GM18507 (cell line): Measurements from ENCODE around the gene HTR2C.
"Not testable (repeated sequence)": the region's sequence is repeated elsewhere in the genome, so short reads cannot be mapped to it uniquely, and the experiment has no call there.

Experiments
- DNase-seq: peaks from one replicate; pipeline ENCODE4 v3.0.0; 2011; ENCODE audit warnings: low read depth; ENCODE audit not compliant: insufficient read length; ENCODE audit errors: extremely low spot score
- FAIRE-seq: peaks from 2 replicates; lab custom pipeline; 2011; peaks lifted over from hg19 to GRCh38; lab: Jason Lieb, UNC

Gene HTR2C

DNA sequence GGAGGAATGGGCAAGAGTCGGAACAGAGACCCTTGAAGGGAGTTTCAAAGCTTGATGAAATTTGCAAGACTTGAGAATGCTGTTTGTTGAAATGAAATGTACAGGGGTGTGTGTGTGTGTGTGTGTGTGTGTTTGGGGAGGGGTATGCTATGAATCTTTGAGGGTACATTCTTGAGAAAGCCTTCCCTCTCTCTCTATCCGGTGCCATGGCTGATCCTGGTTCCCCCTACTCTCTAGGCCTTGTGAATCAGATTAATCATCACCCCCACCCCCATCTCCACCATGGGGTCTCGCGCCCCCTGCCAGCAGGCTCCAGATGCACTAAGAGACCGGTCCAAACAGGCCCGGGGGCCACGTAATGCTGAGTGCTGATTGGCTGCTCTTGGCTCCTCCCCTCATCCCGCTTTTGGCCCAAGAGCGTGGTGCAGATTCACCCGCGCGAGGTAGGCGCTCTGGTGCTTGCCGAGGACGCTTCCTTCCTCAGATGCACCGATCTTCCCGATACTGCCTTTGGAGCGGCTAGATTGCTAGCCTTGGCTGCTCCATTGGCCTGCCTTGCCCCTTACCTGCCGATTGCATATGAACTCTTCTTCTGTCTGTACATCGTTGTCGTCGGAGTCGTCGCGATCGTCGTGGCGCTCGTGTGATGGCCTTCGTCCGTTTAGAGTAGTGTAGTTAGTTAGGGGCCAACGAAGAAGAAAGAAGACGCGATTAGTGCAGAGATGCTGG is at the start of gene HTR2C:
TSS of gene HTR2C (plus strand) at position 441 of the 729 bp plus-strand sequence. CDS start 142,851 bp downstream, outside the sequence.
- FAIRE-seq, result no peak
- no peak for DNase-seq

DNA sequence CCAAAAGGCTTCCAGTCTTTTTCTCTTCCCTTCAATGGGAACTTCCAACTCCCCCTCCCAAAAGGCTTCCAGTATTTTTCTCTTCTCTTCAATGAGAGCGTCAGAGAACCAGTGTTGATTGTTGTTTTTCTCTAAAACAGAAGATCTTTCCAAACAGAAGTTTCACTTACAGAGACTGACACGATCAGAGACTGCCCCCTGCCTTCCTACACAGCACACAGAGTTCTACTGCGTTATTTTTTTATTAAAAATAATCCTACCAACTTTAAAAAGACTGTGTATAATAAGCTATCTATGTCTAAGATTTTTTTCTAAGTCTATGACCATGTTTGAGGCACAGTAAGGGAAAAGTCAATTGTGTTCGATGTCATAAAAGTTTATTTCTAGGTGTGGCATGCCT is 3.5 kb upstream of the HTR2C start:
- no peak for FAIRE-seq
- DNase-seq, result no peak

DNA sequence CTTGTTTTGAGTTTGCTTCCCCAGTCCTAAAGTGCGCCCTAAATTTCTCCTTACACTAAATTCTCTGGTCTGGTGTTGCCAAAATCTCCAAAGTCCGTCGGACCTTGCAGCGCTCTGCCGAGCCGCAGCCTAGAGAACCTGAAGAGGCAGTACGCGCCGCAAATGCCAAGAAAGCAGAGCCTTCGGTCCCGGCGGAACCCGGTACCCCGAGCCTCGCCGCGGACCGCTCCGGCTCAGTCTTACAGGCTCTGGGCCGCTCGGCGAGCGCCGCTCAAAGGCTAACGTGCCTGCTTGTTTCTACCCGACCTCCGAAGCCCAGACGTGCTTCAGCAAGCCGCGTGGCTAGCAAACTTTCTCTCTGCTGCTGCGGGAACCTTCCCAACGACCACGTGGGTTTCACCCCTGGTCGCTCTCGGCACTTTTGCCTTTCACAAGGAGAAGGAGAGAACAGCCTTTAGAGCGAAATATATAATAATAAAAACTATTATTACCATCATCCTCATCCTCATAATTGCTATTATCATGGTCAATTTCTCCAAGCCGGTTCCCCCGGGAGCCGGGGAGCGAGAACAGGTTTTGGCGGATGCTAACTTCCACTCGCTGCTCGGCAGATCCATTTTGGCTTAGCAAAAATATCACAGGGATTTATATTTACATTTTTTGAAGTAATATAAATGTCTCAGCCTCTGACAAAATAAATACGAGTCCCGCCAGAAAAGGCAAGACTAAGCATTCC is 2.2 kb upstream of the HTR2C start:
- no peak for DNase-seq
- FAIRE-seq, result no peak

DNA sequence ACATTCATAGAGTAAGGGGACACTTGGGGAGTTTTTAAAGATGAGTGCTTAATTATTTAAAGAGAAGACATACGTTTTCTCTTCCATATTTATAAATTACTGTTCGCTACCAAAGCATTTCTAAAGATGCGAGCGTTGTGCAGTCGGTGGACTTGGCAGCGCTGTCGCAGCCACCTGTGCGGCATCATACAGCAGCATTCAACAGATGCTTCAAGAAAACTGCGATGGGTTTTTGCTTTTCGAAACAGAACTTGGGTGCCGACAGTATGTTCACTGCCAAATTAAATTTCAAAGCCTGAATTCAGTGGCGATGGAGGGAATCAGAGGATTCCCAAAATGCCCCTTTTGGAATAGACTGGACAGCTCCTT is 1.6 kb upstream of the HTR2C start:
- DNase-seq, result no peak
- no peak for FAIRE-seq

DNA sequence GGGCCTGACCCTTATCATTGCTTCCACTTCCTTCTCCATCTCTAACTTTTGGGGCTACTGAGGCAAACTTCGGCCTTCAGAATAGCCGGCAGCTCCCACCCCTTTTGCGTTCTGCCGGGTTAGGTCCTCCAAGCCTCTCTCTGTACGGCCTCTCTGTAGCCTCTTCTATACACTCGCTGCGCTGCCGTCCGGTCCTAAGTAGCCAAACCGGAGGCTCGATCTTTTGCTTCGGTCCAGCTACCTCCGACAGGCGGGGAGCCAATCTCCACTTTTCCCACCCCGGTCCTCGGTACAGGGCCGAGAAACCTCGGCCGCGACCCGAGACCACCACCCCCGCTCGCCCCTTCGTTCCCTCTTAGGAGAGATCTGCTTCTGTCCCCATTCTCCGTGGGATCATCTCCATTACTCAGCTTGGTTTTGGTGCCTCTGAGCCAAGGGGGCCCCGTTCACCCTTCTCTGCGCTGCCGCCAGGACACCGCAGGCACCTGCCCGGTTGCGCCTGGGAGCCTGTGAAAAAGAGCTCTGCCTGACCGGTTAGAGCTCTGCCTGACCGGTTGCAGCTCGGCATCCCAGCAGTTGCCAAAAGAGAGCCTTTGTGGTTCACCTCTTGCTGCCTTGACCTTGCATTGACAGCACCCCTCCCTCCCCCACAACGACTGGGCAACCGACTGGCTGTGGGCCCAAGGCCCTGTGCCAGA is 1.0 kb upstream of the HTR2C start:
- FAIRE-seq (no peak), DNase-seq (no peak)

DNA sequence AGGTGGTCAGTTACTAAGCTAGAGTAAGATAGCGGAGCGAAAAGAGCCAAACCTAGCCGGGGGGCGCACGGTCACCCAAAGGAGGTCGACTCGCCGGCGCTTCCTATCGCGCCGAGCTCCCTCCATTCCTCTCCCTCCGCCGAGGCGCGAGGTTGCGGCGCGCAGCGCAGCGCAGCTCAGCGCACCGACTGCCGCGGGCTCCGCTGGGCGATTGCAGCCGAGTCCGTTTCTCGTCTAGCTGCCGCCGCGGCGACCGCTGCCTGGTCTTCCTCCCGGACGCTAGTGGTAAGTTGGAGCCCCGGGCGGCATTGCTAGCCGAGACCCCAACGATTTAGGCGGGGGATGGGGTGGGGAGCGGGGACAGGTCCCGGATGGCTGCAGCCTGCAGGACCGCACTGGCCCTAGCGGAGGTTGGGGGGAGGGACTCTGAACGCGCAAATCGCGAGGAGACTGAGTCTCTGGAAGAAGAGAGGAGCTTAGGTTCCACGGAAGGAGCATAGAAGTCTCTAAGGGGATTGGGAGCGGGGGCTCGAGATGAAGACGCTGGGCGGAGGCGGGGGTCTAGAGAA is 573 bp downstream of the HTR2C start:
- FAIRE-seq (no peak), DNase-seq (no peak)

DNA sequence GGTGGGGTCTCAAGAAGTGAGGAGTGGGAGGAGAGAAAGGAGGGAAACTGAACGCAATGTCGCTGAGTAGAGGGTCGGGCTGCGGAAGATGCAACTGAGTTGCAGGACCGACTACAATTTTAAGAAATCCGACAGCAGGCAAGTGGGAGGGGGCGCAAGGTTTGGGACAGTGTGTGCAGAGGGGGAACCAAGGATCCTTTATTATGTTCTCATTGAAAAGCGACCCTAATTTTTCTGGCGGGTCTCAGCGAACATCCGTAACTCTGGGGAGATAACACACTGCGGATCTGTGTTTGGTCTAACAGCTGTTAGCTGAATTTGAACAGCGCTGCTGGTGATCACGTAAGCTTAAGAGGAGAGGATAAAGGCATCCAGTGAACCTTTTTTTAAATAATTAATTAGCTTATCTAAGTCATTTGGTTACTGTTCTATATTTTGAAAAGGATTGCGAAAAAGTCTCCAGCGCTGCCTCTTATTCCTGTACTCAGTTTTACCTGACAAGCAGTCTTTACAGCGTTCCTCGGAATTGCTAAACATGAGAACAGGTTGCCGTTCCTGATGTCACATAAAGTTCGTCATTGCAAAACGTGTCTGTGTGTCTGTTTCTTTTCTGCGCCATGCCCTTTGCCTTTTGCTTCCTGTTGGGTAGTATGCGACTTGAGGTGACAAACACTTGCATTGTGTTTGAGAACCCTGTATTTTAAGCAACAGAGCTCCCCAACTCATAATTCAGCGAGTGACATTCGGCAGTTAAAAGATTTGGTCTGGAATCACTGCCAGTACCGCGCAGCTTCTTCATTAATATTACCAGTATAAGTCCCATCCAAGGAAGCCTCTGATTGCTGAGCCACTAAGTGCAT is 1.3 kb downstream of the HTR2C start:
- DNase-seq, result no peak

DNA sequence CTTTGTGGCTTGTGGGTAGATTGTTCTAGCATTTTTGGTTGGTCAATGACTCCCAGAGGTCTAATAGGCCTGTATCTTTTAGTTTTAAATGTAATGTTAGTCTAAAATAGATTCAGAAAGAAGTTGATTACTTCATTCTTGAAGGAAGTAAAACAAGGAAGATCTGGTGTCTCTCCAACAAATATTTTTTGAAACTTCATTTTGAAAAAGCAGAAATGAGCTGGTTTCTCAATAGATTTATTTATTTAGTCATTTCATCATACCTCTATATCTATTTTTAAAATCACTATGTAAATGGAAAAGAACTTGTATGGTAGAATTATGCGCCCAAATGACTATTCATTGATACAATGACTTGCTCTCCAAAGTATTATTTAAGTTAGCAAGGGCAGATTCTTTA is 7.2 kb downstream of the HTR2C start:
- DNase-seq (no peak), FAIRE-seq (no peak)

More for the DNA sequence above, 1.3 kb downstream of the HTR2C start:
- no peak for FAIRE-seq

DNA sequence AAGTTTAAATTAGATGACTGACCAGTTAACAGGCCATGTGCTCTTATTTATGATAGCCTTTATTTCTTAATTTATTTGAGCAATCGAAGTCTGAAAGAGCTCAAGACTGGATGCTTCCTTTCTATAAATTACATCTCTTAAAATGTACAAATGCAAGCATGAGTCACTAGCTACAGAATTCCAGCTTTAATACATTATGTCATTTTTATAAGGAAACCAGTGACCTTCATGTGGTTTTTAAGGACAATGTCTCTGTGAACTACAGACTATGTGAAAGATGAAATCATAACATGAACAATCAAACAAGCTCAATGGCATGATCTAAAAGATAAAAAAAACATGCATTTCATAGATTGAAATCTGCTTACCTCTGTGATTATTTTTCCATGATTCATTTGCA is 15.4 kb downstream of the HTR2C start:
- no peak for DNase-seq

DNA sequence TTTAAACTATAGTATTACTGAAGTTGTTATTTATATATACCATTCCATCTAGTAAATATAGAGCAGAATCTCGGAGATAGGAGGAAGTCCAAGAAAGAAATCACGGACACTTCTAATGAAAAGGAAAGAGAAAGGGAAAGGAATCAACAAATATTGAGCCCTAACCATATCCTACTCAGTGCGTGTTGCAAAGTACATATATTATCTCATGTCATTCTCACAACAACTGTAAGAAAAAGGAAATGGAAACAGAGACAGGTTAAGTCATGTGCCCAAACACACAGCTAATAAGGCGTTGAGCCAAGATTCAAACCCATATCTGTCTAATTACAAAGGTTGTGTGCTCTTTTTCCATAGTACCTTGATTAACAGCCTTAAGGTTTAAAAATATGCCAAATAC is 16.0 kb downstream of the HTR2C start:
- DNase-seq, result no peak
- FAIRE-seq, result no peak

More for the DNA sequence above, 15.4 kb downstream of the HTR2C start:
- no peak for FAIRE-seq

DNA sequence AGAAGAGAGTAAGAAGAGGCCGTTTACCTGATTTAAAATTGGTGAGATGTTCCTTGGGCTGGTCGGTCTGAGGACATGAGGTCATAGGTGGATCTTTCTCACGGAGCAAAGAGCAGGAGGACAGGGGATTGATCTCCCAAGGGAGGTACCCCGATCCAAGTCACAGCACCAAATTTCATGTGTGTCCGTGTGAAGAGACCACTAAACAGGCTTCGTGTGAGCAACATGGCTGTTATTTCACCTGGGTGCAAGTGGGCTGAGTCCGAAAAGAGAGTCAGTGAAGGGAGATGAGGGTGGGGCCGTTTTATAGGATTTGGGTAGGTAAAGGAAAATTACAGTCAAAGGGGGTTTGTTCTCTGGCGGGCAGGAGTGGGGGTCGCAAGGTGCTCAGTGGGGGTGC is 22.7 kb downstream of the HTR2C start:
- not testable (repeated sequence) for DNase-seq, FAIRE-seq

DNA sequence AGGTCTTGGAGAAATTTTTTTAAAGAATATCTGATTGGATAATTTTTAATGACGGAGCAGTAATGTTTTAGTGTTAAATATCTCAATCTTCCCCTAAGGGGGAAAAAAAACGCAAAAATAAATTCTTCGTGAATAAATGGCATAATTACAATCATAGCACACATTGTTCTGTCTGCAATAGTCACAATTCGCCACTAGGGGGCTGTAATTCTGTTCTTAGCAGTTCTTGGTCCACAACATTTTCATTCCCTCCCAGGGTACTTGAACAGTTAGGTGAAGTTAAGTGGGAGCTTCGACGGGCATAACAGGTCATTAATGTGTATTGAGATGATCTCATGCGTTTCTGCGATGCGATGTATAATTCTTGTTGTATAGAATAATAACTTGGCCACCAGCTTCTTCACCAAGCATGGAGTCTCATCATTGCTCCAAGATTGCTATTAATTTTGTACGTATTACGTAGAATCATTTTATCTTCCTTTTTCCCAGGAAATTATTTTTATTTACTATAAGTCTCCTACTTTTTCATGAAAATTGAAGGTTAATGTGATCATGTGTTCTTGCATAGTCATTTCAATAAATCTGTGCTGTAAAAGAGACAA is 27.2 kb downstream of the HTR2C start:
- DNase-seq, result no peak
- peak; percentile 82 for FAIRE-seq

DNA sequence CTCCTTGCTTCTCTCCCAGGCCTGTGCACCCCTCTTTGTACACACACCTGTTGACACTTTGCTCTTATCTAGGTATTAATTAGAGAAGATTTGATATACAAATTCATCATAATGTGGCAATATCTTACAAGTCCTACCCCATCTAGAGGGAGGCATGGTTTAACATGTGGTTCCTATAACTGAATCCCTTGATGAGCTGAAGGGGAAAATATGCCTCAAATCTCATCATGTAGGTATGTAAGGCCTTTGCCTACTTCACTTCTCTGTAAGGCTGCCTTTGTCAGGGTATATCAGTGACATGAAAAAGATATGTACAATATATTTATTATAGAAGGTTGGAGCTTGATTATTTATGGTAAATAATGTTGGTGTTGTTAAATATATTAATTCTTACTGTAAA is 31.9 kb downstream of the HTR2C start:
- FAIRE-seq (no peak), DNase-seq (no peak)

DNA sequence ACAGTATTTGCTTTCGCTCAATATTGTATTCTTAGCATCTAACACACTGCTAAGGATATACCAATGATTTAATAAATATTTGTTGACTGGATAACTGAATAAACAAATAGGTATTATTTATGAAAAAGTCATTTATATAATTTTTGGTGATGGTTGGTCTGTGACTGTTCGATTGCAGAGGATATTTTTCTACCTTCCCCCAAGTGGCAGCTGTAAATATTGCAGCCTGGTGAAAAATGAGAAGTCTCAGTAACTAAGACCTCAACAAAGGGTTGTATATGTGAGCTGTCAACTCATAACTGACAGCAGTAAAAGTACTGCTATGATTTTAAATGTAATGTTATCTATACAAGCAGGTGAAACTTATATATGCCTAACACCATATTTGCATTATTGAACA is 36.0 kb downstream of the HTR2C start:
- no peak for FAIRE-seq

DNA sequence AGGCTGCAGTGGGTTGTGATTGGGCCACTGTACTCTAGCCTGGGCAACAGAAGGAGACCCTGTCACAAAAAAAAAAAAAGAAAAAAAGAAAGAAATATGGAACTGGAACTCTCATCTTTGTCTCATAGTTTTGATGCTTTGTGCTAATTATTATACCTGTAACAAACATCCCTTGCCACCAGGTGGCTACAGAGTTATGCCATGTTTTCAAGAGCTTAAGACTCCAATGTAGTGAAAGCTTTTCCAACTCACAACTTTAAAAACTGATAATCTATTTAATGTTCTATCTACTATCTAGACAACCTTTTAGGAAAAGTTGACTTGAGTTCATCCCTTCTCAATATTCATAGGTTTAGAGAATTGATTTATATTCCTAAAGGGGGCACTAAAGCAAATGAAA is 42.4 kb downstream of the HTR2C start:
- no peak for FAIRE-seq
- DNase-seq, result no peak

More for the DNA sequence above, 36.0 kb downstream of the HTR2C start:
- no peak for DNase-seq

DNA sequence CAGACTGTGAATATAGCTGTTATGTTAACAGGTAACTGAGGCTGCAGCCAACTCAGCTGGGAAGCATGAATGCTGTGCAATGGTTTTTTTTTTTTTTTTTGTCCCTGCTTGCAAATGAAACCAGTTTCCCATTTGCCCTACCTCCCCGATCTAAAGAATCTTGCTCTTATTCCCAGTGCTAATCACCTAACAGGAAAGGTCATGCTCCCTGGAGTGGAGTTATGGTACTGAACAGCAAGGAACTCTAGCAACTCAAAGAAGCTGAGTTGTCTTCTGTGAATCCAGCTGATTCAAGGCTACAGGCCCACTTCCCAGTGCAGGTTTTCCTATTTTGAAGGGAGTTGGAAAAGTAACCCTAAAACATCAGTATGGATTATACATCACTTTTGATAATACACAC is 52.1 kb downstream of the HTR2C start:
- DNase-seq (no peak), FAIRE-seq (no peak)

DNA sequence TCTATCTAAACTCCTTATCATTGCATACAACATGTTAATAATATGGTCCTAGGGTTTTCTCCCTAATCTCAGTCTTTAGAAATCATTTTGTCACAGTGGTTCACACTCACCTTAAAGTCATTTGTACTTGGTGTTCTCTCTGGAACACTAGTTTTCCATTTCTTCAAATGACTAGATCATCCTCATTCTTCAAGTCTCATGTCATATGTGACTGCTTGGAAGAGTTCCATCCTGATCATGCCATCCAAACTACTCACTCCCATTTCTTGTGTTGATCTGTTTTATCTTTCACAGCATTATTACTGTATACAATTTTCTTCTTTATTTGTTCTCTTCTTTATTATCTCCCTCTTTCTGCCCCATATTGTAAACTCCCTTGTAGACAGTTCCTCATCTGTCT is 66.5 kb downstream of the HTR2C start:
- FAIRE-seq, result no peak
- DNase-seq, result no peak

DNA sequence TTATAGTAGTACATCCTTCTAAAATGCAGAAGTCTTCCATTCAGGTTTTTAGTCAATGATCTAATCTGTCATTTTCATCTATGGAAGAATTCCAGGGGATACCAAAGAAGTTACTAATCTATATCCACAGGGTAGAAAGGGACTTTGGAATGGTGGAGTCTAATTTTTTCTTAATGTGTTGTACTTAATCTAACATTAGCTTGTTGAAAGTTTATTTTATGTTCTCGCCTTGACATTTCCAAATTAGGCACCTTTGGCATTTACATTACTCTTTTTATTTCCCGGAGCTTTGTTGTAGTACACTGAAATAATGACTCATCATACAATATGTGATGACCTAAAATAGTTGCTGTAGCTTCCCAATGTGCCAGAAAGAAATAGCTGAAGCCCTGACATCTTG is 91.5 kb downstream of the HTR2C start:
- no peak for DNase-seq
- no peak for FAIRE-seq

DNA sequence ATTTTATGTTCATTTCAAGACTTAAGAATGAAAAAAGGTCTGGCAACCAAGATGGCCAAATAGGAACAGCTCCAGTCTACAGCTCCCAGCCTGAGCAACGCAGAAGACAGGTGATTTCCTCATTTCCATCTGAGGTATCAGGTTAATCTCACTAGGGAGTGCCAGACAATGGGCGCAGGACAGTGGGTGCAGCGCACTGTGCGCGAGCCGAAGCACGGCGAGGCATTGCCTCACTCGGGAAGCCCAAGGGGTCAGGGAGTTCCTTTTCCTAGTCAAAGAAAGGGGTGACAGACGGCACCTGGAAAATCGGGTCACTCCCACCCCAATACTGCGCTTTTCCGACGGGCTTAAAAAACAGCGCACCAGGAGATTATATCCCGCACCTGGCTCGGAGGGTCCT is 116.6 kb downstream of the HTR2C start:
- DNase-seq, FAIRE-seq: not testable (repeated sequence)
